GM13977 (cell line): ENCODE results near the gene CDH23.
A peak's percentile ranks its signal among the peaks of the same experiment; 100 is the strongest.

Experiments
- DNase-seq: peaks from one replicate; pipeline ENCODE4 v3.0.0; 2012; ENCODE audit warnings: low spot score
- CTCF ChIP-seq: IDR thresholded peaks from 2 replicates; pipeline ENCODE4 v1.5.1; 2012; ENCODE audit warnings: mild to moderate bottlenecking, control low read depth; ENCODE audit not compliant: insufficient read depth; ENCODE audit errors: extremely low read depth, missing control alignments
- in situ Hi-C: fragments of 300-500 bp; cut with MboI; formaldehyde crosslinking; loops from one replicate; pipeline ENCODE4 v1.12.0; 2022; ENCODE audit warnings: low sequenced_read_pairs, low pct_unique_long_range_greater_than_20kb, mixed read lengths, inconsistent platforms; ENCODE audit not compliant: unreplicated experiment

Gene CDH23

GRCh38 chr10:71526653-71527052, 129.9 kb downstream of the CDH23 start:
- in situ Hi-C loops = no loop called here
- no peak for TF ChIP-seq CTCF

GRCh38 chr10:71527135-71527534, 130.4 kb downstream of the CDH23 start:
- no peak for DNase-seq
- no peak for TF ChIP-seq CTCF
- in situ Hi-C loops = no loop called here

More at GRCh38 chr10:71526653-71527052, 129.9 kb downstream of the CDH23 start:
- no peak for DNase-seq

- in situ Hi-C loops = no loop called here
- no peak for TF ChIP-seq CTCF
- DNase-seq = no peak
These were observed 131.9 kb downstream of the CDH23 start for GRCh38 chr10:71528371-71529206.

GRCh38 chr10:71529207-71529827, 132.6 kb downstream of the CDH23 start:
- no peak for TF ChIP-seq CTCF
- no peak for DNase-seq
- in situ Hi-C loops = no loop called here

GRCh38 chr10:71530781-71531180, 134.1 kb downstream of the CDH23 start:
- TF ChIP-seq CTCF = no peak
- DNase-seq = no peak
- in situ Hi-C loops = no loop called here

GRCh38 chr10:71531485-71532446, 135.0 kb downstream of the CDH23 start:
- DNase-seq = peak; percentile 62
- in situ Hi-C loops = no loop called here
- no peak for TF ChIP-seq CTCF
